Measurements from ENCODE around the gene CD200.

DNA sequence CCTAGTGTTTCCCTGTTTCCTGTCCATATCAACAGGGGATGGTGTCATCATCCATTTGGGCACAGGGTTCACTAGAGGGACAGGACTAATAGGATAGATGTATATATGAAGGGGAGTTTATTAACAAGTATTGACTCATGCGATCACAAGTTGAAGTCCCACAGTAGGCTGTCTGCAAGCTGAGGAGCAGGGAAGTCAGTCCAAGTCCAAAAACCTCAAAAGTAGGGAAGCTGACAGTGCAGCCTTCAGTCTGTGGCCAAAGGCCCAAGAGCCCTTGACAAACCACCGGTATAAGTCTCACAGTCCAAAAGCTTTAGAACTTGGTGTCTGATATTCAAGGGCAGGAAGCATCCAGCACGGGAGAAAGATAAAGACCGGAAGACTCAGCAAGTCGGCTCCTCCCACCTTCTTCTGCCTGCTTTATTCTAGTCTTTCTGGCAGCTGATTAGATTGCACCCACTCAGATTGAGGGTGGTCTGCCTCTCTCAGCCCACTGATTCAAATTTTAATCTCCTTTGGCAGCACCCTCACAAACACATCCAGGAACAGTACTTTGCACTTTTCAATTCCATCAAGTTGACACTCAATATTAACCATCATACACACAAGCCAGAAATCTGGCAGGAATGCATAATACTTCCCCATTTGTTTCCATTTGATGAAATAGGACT is 43.4 kb downstream of the CD200 start:
- no peak for TF ChIP-seq CTCF (IDR thresholded peaks at IDR 0.05; ENCODE audit: insufficient read depth, low read length)
- no peak for TF ChIP-seq POLR2AphosphoS5 (IDR thresholded peaks at IDR 0.05; ENCODE audit: low read depth)
- no peak for TF ChIP-seq SPI1 (IDR thresholded peaks at IDR 0.05; ENCODE audit: borderline replicate concordance, low read depth)
- no peak for TF ChIP-seq REST (IDR thresholded peaks at IDR 0.05; ENCODE audit: insufficient replicate concordance, low read depth)
- TF ChIP-seq GABPA (IDR thresholded peaks at IDR 0.05; ENCODE audit: low read depth), result no peak

Data from HL-60 (cell line).